Ascending aorta (tissue), 2 donors: ENCODE data around the gene CDC73. TPM values are rescaled to one million over a fixed set of nuclear protein-coding genes. Genes with fewer than 3 reads are reported as not detected.

Source experiments
- DNase-seq, 2 donors: peaks; one replicate each; pipeline ENCODE4 v3.0.0-alpha.2; 2019; ENCODE audit warnings: low spot score in 2 of 2
- H3K27ac ChIP-seq, 2 donors: fragments of 200-600 bp; sonication (generic); one replicate each; pipeline ENCODE4 v1.5.1; 2016 to 2017; ENCODE audit warnings: mild to moderate bottlenecking in 1 of 2
- H3K27me3 ChIP-seq: fragments of 200-600 bp; sonication (generic); one replicate; pipeline ENCODE4 v1.5.1; 2017
- H3K36me3 ChIP-seq, 2 donors: fragments of 200-600 bp; sonication (generic); one replicate each; pipeline ENCODE4 v1.5.1; 2016
- H3K4me1 ChIP-seq, 2 donors: fragments of 200-600 bp; sonication (generic); one replicate each; pipeline ENCODE4 v1.5.1; 2016 to 2017; ENCODE audit warnings: mild to moderate bottlenecking in 1 of 2
- H3K4me3 ChIP-seq, 2 donors: fragments of 200-600 bp; sonication (generic); one replicate each; pipeline ENCODE4 v1.5.1; 2016 to 2017; ENCODE audit warnings: mild to moderate bottlenecking in 1 of 2
- H3K9me3 ChIP-seq, 2 donors: fragments of 200-600 bp; sonication (generic); one replicate each; pipeline ENCODE4 v1.5.1; 2016
- CTCF ChIP-seq, 3 experiments: fragments of 200-600 bp in 2 of 3; fragments of 450-650 bp in 1 of 3; sonication (generic) in 2 of 3; IDR thresholded peaks; one replicate each; pipeline ENCODE4 v1.5.1; 2016 to 2019; ENCODE audit warnings: antibody characterized with exemption in 3 of 3, mild to moderate bottlenecking in 1 of 3, moderate library complexity in 1 of 3
- intact Hi-C: fragments of 100-400 bp; cut with DNase I; formaldehyde crosslinking; loops from one replicate; pipeline ENCODE4 v1.15.1; 2023
- total RNA-seq: library from RNA; depleted of rRNA; stranded (reverse); fragments of >200 nt; gene quantifications from one replicate; pipeline ENCODE4 v1.1.0, GENCODE V29; 2016

Gene CDC73
- total RNA-seq, 1 donor from 2014 or later: 26.5 TPM

GRCh38 chr1:193086342-193086741 lies 35.5 kb upstream of the CDC73 start:
- H3K36me3 ChIP-seq: peaks cover 20 to 44% of the 10 kb centered on the region in 2 donors
- no peak for DNase-seq
- H3K9me3 ChIP-seq: no peaks in the 10 kb centered on the region
- no peaks in the 10 kb centered on the region for H3K27me3 ChIP-seq
- H3K27ac ChIP-seq: no peak overlapping the region
- H3K4me3 ChIP-seq: no peak overlapping the region
- no peaks in the 10 kb centered on the region for H3K4me1 ChIP-seq
- TF ChIP-seq CTCF (IDR thresholded peaks at IDR 0.05): no peak
- intact Hi-C loops: no loop called here

- no peak for TF ChIP-seq CTCF (IDR thresholded peaks at IDR 0.05)
- no peaks in the 10 kb centered on the region for H3K27me3 ChIP-seq
- no peak for DNase-seq
- no peak overlapping the region for H3K4me3 ChIP-seq
- no peak overlapping the region for H3K27ac ChIP-seq
- intact Hi-C loops: no loop called here
- no peaks in the 10 kb centered on the region for H3K9me3 ChIP-seq
- H3K4me1 ChIP-seq: no peaks in the 10 kb centered on the region
- peaks cover 11 to 28% of the 10 kb centered on the region in 2 donors for H3K36me3 ChIP-seq
Observed at GRCh38 chr1:193087893-193088292, 33.9 kb upstream of the CDC73 start.

- H3K4me3 ChIP-seq: no peak overlapping the region
- H3K9me3 ChIP-seq: no peaks in the 10 kb centered on the region
- no peak for DNase-seq
- peaks cover 17 to 30% of the 10 kb centered on the region in 2 donors for H3K36me3 ChIP-seq
- no peaks in the 10 kb centered on the region for H3K27me3 ChIP-seq
- intact Hi-C loops: loop anchor here (5.0 kb wide), 1 partner anchor 46 kb away; no protein-coding TSS in a partner anchor
- H3K27ac ChIP-seq: no peak overlapping the region
- no peak for TF ChIP-seq CTCF (IDR thresholded peaks at IDR 0.05)
- no peaks in the 10 kb centered on the region for H3K4me1 ChIP-seq
Observed at GRCh38 chr1:193090865-193091264, 31.0 kb upstream of the CDC73 start.

- Histone ChIP-seq H3K36me3 (peaks cover 35 to 58% of the 10 kb centered on the region in 2 donors), H3K9me3 (no peaks in the 10 kb centered on the region), H3K4me1 (no peaks in the 10 kb centered on the region), H3K4me3 (no peak overlapping the region), H3K27me3 (no peaks in the 10 kb centered on the region), H3K27ac (no peak overlapping the region)
- intact Hi-C loops: loop anchor here (5.0 kb wide), 1 partner anchor 43 kb away; no protein-coding TSS in a partner anchor
- TF ChIP-seq CTCF (IDR thresholded peaks at IDR 0.05): no peak
- no peak for DNase-seq
Observed at GRCh38 chr1:193094112-193094511, 27.7 kb upstream of the CDC73 start.

GRCh38 chr1:193102662-193103061 lies 19.2 kb upstream of the CDC73 start:
- Histone ChIP-seq H3K27ac (no peak overlapping the region), H3K4me1 (peaks cover 2 to 19% of the 10 kb centered on the region in 2 donors), H3K36me3 (peaks cover 22 to 29% of the 10 kb centered on the region in 2 donors), H3K27me3 (no peaks in the 10 kb centered on the region), H3K9me3 (no peaks in the 10 kb centered on the region), H3K4me3 (no peak overlapping the region)
- no peak for DNase-seq
- no peak for TF ChIP-seq CTCF (IDR thresholded peaks at IDR 0.05)
- intact Hi-C loops: no loop called here
